HG03280 (cell line): ENCODE measurements around the gene MREG.

Experiments
- ATAC-seq: cut with Tn5 transposase; IDR thresholded peaks from one replicate; pipeline ENCODE4 v1.9.1; 2021; ENCODE audit warnings: mild to moderate bottlenecking, moderate library complexity; ENCODE audit not compliant: unreplicated experiment

The MREG gene

DNA sequence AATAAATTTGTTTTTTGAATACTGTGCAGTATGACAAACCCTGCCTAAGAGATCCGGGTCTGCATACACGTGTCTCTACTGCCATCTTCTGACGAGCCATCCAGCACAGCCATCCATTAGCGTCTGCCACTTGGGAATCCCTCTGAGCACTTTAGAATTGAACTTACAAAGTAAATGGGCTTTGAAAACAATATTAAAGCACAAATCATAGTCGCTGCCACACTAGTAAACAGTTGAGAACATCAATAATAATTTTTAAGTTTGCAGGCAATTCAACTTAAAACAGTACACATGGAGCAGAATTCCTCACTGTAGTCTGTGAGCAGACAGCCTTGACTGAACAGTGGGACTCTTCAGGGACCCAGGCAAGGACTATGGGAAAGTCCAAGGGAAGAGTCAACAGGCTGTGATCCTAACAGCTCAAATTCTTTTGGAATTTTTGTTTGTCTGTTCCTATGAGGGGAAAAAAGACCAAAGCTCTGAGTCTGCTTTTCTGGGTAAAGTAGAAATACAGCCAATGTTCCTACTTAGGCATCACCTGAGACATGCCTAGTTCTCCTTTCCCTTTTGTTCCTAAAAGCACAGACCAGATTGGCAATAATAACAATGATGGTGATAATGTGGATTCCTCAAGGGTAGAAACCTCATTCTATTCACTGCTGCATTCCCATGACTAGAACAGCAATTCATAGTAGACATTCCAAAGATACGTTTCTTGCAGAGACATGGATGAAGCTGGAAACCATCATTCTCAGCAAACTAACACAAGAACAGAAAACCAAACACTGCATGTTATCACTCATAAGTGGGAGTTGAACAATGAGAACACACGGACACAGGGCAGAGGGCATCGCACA lies 92.9 kb downstream of the MREG start:
- peak; percentile 50 for ATAC-seq

GRCh38 chr2:215919624-215920243 lies 93.6 kb downstream of the MREG start:
- ATAC-seq: no peak

DNA sequence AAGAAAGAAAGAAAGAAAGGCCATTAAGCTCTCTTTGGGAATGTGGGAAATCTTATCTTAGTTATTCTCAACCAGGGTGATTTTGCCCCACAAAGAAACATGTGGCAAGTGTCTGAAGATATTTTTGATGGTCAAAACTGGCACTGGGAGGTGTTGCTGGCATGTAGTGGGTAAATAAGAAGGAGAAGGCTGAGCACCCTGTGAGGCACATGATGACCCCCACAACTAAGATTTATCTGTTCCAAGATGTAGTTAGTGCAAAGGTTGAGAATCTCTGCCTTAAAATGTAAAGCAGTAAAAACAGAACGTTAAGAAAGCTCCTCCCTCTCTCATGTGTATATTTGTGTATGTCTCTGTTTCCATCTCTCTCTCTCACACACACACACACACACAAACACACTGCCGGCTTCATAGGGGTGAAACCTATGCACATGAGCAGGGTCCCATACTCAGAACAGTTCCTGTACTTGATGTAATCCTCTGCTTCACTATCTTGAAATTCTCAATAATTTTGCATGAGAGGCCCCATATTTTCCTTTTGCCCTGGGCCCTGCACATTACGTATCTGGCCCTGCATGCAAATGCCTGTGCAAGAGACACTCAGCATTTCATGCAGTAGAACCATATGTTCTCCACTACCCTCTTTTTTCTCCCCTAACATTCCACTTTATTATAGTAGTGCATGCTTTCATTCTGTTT lies 94.3 kb downstream of the MREG start:
- ATAC-seq: no peak

- peak; percentile 80 for ATAC-seq
These were observed 95.3 kb downstream of the MREG start for GRCh38 chr2:215917953-215918620.

GRCh38 chr2:215915441-215915840 lies 97.9 kb downstream of the MREG start:
- no peak for ATAC-seq

DNA sequence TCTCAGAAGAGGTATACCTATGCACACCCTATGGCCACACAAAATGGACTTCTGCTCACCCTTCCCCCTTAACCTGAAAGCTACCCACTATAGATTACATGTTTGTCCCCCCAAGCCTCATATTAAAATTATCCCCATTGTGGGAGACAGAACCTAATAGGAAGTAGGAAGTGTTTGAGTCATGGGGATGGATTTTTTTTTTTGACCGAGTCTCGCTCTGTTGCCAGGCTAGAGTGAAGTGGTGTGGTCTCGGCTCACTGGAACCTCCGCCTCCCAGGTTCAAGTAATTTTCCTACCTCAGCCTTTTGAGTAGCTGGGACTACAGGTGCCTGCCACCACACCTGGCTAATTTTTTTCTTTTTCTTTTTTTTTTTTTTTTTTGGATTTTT lies 98.6 kb downstream of the MREG start:
- no peak for ATAC-seq

DNA sequence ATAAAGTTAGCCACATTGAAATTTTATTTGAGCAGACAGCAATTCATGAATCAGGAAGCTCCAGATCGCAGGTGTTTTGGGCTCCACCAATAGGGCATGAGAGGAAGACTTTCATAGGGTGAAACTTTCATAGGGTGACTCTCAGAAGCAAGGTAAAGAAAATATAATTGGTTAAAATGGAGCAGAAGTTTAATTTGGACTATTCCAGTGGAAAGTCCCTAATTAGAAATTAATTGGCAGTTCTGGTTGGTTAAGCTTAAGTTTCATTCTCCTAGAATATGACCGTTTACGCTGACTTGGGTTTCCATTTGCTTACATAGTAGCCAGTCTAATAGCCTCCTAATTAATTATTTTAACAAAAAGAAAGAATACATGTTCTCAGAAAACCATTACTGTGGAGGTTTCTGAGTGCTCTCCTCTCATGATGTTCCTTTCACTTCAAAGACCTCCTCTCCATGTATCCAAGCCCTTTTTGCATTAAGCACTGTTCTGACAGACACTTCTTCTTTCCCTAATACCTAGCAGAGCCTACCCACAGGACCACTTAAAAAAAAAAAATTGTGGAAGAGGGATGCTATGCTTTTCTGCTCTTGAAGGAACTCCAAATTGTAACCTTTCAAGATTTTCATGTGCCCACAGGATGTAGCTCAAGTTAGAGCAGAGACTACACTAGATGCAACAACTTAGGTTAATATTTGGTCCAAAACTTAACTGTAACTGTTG lies 99.1 kb downstream of the MREG start:
- ATAC-seq: no peak

- ATAC-seq: no peak
These were observed 101.0 kb downstream of the MREG start for GRCh38 chr2:215912299-215912842.

DNA sequence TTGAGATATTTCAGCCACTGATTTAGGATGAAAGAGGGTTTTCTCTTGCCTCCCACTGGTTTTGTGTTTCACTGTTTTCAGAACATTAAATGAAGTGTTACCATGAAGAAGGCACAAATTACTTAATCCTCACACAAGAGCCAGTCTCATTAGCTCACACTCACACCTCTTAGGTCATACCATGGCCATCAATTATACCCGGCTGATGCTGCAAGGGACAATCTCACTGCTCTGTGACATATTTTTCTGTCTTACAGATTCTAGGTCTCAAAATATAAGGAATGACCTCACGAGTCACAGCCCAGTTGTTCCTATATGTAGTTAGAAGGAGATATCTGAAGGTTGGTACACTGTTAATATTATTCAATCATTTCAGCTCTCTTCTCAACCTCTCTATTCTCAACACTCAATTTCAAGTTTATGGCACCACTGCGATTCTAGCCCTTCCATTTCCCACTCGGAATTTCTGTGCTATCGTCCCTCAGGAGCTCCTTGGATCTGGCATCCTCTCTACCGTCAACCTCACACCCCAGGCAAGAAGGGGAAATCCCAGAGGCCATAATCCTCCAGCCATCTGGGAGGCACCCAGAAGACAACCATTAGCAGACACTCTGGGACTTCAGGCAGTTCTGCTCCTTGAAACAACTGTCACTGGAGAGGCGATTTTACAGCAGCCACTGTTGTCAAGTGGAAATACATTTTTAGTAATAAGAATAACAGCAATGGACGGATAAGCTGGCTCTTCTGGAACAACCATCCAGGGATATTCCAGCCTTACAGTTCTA lies 101.9 kb downstream of the MREG start:
- no peak for ATAC-seq

DNA sequence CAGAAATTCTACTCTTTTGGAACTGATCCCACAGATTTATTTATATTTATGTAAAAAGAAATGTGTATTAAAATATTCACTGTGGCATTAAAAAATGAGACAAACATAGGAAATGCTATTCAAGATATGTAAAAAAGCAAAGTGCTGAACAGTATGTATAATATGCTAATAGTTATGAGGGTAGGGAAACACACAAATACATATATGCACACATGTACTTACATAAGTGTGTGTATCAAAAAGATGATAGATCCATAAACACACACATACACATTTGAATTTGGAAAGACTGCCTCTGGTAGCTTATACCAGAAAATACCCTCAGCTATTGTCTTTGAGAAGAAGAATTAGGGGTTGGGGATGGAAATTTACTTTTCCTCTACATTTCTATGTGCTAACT lies 103.2 kb downstream of the MREG start:
- ATAC-seq: no peak

- no peak for ATAC-seq
These were observed 106.2 kb downstream of the MREG start for GRCh38 chr2:215907147-215907546.

- ATAC-seq: no peak
These were observed 106.9 kb downstream of the MREG start for GRCh38 chr2:215906458-215906857.

- no peak for ATAC-seq
These were observed 107.7 kb downstream of the MREG start for GRCh38 chr2:215905691-215906090.

GRCh38 chr2:215904101-215904500 lies 109.2 kb downstream of the MREG start:
- ATAC-seq: no peak

DNA sequence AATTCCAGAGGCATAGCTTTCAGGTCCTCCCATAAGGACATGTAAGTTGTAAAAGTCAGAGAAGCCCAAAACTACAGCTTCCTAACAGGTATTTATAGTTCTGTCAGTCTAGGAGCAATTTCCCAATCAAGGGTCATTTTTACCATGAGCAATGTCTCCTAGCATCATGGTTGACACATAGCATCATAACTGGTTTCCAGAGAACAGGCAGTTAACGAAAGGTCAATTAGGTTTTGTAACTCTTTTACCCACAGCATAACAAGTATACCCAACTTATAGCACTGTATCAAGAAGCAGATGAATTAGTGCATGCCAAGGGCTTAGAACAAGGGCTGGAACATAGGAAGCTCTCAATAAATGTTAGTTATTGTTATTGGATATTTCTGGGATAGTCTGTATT lies 110.1 kb downstream of the MREG start:
- ATAC-seq: no peak

DNA sequence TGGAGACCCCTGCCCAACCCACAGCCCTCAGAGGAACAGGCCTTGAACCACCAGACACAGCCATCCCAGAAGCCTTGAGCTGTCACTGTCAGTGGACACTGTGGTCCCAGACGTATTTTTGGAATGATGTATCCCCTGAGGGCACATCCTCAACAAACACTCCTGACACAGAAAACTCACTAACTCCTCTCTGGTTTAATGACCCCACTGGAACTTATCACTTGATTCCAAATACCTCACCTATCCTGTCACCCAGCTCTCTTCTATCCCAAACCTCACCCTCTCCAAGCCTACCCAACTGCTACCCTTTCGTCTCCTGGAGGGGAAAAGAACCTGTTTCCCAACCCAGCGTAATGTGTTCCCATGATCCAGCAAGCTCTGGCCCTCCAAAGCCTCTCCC lies 111.6 kb downstream of the MREG start:
- ATAC-seq: no peak

- peak; percentile 53 for ATAC-seq
These were observed 112.5 kb downstream of the MREG start for GRCh38 chr2:215900843-215901242.

GRCh38 chr2:215900203-215900611 lies 113.1 kb downstream of the MREG start:
- no peak for ATAC-seq
